HG03342 (cell line): Measurements from ENCODE around the gene CCL3.

Experiments
- ATAC-seq: cut with Tn5 transposase; IDR thresholded peaks from one replicate; pipeline ENCODE4 v1.9.1; 2021; ENCODE audit warnings: mild to moderate bottlenecking, moderate library complexity; ENCODE audit not compliant: unreplicated experiment

CCL3 gene

DNA sequence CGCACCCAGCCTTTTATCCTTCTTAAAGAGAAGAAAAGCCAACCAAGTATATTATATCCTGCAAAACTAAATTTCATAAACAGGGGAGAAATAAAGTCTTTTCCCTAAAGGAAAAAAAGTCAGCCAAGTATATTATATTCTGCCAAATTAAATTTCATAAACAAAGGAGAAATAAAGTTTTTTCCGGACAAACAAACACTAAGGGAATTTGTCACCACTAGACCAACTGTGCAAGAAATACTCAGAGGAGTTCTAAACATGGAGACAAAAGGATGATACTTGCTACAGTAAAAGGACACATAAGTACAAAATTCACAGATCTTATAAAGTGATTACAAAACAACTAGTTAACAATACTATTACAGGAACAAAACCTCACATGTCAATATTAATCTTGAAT lies 40.3 kb downstream of the CCL3 start:
- no peak for ATAC-seq

- no peak for ATAC-seq
Measured at GRCh38 chr17:36048066-36048465, 41.9 kb downstream of the CCL3 start.
